HG03460 (cell line): ENCODE measurements around the gene TM4SF5.

ENCODE experiments used
- ATAC-seq: cut with Tn5 transposase; IDR thresholded peaks from one replicate; pipeline ENCODE4 v1.9.1; 2021; ENCODE audit not compliant: unreplicated experiment

TM4SF5 gene

GRCh38 chr17:4788807-4789700 is 17.4 kb downstream of the TM4SF5 start, which contains the start of gene GLTPD2:
TSS of gene GLTPD2 (plus strand) at chr17:4788964. CDS start at chr17:4789012, 48 bp downstream.
- ATAC-seq, result no peak

GRCh38 chr17:4789701-4789950 is 17.9 kb downstream of the TM4SF5 start:
- no peak for ATAC-seq

DNA sequence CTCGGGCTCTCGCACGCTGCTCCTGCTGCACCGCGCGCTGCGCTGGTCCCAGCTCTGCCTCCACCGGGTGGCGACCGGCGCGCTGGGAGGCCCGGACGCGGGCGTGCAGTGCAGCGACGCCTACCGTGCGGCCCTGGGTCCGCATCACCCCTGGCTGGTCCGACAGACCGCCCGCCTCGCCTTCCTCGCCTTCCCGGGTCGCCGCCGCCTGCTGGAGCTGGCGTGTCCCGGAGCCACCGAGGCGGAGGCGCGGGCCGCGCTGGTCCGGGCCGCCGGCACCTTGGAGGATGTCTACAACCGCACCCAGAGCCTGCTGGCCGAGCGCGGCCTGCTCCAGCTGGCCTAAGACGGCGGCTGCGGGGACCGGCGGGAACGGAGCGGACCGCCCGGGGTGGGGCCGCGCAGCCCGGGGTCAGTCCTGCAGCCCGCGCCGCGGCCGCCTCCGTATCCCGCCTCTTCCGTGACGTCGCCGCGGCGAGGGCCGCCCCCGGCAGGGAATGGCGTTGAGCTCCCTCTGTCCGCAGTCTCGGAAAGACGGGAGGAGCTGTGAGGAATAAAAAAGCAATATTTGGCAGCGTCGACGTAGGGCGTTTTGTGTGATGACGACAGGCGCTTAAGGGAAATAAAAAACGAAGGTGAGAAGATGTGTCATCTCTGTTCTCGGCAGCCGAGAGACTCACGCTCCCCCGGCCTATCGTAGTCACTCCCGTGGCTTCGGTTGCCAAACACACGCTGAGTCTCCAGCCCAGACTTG is 18.4 kb downstream of the TM4SF5 start:
- peak; percentile 81 for ATAC-seq

DNA sequence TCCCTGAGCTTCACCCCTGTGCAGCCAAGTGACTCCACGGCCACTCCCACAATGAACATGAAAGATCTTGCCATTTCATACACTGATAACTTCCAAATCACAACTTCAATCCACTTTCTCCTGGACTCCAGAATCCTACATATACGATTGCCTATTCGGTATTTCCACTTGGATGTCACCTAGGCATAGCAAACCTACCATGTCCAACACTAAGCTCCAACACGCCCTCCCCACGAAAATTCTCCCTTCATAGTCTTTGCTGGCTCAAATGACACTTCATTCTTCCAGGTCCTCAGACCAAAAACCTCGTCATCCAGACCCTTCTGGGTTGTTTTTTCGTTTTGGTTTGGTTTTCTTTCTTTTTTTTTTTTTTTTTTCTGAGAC is 19.0 kb downstream of the TM4SF5 start:
- no peak for ATAC-seq

DNA sequence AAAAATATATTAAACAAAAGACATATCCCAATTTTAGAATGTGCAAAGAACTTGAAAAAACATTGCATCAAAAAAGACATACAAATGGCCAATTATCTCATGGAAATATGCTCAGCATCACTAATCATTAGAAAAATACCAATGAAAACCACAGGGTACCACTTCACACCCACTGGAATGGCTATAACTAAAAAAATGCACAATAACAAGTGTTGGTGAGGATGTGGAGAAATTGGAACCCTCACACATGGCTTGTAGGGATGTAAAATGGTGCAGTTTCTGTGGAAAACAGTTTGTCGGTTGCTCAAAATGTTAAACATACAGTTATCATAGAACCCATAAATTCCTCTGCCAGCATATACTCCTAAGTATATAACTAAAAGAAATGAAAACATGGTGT is 23.5 kb downstream of the TM4SF5 start:
- no peak for ATAC-seq

- ATAC-seq, result no peak
These were observed 24.9 kb downstream of the TM4SF5 start for GRCh38 chr17:4796552-4796920.

GRCh38 chr17:4800462-4801196 is 28.9 kb downstream of the TM4SF5 start:
- no peak for ATAC-seq

DNA sequence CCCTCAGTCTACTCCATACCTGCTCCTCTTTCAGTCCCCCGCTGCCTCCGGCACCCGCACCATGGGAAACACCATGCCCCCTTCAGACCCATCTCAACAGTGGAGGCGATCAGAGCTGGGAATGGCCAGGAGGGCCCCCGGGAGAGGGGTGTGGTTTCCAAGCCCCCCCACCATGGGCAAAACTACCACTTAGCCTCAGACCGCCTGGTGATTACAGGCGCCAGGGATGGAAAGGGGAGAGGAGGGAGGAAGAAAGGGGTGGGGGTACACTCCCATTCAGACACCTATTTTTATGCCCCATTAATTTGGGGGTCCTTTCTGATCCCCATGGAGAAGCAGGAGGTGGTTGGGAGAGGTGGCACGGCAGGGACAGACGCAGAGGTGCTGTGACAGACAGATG is 30.5 kb downstream of the TM4SF5 start, which contains the start of gene C17orf114:
C17orf114 (minus strand) TSS at position 101 of the 400 bp plus-strand sequence.
- no peak for ATAC-seq

DNA sequence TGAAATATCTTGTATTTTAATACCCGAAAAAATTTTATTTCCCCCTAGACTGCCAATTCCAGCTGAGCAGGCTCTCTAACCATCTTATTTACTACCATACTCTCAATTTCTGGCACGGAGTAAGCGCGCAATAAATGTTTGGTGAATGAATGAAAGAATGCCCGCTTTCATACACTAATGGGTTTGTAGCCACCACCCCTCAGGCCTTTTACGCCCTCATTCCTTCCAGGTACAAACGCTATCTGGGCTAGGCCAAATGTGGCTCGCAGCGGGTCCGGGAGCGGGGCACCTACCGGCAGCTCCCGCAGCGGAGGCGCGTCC is 34.7 kb downstream of the TM4SF5 start:
- ATAC-seq, result peak; percentile 14

DNA sequence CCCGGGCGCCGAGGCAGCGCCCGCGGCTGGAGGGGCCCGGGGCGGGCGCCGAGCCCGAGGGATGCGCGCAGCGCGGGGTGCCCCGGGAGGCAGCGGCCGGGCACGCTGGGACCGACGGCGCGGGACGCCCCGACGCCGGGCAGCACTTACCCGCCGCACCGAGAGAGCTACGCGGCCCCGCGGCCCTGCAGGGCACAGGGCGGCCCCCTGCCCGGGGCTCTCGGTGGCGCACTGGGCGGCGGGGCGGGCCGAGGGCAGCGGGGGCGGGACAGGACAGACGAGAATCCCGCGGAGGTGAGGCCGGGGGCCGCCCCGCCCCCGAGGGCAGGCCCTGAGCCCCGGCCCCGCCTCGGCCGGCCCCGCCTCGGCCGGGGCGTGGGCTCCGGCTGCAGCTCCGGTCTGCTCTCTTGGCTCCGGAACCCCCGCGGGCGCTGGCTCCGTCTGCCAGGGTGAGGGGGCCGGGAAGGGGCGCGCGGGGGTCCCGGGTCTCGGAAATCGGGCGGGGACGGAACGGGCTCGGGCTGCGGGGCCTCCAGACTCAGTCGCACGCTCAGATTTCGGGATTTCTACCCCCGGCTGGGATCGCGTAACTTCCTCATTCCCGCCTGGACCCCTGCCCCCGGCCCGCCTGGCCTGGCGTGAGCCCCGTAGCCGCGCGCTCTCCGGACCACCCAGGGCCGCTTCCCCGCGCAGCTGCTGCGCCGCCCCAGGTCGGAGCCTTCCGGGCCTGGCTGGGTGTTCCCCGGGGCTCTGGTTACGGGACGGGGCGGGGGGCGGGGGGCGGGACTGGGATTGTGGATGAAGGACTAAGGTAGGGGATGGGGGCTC is 35.3 kb downstream of the TM4SF5 start, which contains the start of gene PLD2:
PLD2 (plus strand) TSS at position 376 of the 828 bp plus-strand sequence. CDS start 621 bp downstream, outside the sequence.
- ATAC-seq, result peak; percentile 88

GRCh38 chr17:4807605-4808377 is 36.1 kb downstream of the TM4SF5 start:
- no peak for ATAC-seq

GRCh38 chr17:4808378-4808767 is 36.7 kb downstream of the TM4SF5 start:
- no peak for ATAC-seq

DNA sequence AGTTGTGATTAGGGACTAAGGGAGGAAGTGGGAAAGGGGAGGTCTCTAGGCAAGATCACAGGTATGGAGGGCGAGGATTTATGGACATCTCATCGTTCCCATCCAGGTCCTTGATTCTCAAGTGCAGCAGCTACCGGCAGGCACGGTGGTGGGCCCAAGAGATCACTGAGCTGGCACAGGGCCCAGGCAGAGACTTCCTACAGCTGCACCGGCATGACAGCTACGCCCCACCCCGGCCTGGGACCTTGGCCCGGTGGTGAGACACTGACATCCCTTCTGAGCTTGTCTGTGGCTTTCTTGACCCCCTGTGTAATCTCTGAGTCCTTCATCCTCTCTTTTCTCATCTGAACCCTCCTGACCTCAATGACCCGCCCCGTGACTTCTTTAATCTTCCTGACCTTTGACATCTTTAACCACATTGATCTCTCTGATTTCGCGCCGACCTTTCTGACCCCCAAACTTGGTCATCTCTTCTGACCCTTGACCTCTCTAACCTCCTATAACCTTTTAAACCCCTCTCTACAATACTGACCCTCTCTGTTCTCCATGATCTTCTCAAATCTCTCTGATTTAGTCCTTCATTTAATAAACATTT is 39.1 kb downstream of the TM4SF5 start:
- no peak for ATAC-seq

GRCh38 chr17:4811471-4811870 is 39.8 kb downstream of the TM4SF5 start:
- ATAC-seq, result no peak

- no peak for ATAC-seq
These were observed 41.0 kb downstream of the TM4SF5 start for GRCh38 chr17:4812690-4813089.

DNA sequence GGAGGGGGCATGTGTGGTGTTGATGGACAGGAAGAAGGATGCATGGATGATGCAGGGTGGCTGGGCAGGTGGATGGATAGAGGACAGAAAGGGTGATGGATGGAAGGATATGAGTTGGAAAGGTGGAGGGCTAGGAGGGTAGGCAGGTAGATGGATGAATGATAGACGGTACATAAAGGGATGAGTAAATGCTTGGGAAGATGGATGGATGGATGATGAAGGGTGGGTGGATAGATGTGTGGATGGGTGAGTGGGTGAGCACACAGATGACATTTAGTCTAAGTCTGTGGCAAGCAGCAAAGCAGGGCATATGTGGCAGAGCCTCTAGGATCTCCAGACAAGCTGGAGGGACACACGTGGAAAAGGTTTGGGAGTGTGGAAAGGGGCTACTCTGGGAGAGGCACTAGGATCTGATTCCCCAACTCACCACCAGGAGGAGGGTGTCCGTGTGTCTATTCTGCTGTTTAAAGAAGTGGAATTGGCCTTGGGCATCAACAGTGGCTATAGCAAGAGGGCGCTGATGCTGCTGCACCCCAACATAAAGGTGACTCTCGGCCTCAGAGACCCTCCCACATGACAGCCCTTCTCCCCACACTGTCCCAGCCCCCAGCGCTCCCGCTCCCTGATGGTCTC is 43.5 kb downstream of the TM4SF5 start:
- no peak for ATAC-seq

DNA sequence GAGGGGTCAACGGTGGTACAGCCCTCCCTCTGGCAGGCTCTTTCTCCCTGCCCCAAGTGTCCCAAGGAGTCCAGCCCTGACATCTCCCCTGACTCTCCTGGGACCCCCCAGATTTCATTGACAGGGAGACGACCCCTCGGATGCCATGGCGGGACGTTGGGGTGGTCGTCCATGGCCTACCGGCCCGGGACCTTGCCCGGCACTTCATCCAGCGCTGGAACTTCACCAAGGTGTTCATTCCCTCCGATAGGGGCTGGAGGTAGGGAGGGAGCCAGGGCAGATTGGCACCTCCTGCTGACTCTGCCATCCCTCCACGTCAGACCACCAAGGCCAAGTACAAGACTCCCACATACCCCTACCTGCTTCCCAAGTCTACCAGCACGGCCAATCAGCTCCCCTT is 45.1 kb downstream of the TM4SF5 start:
- no peak for ATAC-seq

DNA sequence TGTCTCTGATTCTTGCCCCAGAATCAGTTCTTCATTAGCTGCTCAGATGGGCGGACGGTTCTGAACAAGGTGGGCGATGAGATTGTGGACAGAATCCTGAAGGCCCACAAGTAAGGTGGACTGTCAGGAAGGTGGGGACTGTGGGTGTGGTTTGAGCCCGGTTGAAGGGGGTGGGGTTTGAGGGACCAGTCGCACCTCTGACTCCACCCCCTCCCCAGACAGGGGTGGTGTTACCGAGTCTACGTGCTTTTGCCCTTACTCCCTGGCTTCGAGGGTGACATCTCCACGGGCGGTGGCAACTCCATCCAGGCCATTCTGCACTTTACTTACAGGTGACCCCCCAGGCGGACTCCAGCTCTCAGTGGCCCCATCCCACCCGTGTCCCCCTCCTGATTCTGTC is 46.6 kb downstream of the TM4SF5 start:
- no peak for ATAC-seq

DNA sequence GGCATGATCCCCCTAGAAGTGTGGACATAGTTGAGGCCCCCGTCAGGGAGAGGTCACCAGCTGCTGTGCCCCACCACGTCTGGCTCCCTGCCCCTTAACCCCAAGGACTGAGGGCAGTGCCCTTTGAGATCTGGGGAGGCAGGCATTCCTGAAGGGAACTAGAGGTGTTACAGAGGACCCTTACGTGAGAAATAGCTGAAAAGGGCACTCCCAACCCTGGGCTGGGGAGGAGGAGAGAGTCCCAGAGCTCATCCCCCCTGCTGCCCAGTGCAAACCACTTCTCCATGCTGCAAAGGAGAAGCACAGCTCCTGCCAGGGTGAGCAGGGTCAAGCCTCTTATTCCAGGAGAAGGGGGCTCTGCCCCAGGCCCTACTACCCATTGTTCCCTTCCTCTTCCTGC is 51.1 kb downstream of the TM4SF5 start:
- ATAC-seq, result no peak
